ENCODE measurements around the gene LDLRAD4. TPM values are rescaled to one million over a fixed set of nuclear protein-coding genes. Genes with fewer than 3 reads are reported as not detected.

LDLRAD4 gene
- total RNA-seq, 2 experiments from 2014 or later, result 37.3 to 38.5 TPM

GRCh38 chr18:13456736-13457271, 238.2 kb downstream of the LDLRAD4 start:
- H3K4me1 Mint-ChIP-seq (ENCODE audit: low read depth), result peaks cover 35% of the 10 kb centered on the region
- H3K36me3 Mint-ChIP-seq (ENCODE audit: low read depth), result no peaks in the 10 kb centered on the region
- no peaks in the 10 kb centered on the region for H3K27me3 Mint-ChIP-seq
- ChIA-PET POLR2A (interaction anchor here (0.6 to 1.6 kb wide), 5 partner anchors 8 to 191 kb away, joined by 3 to 5 read pairs (median 3); no protein-coding TSS in a partner anchor), CTCF (interaction anchor here (1.3 to 1.6 kb wide), 2 partner anchors 18 to 241 kb away, joined by 3 to 6 read pairs; no protein-coding TSS in a partner anchor)
- peak overlapping the region; percentile 68 for H3K27ac Mint-ChIP-seq
- DNase-seq, result no peak
- no peaks in the 10 kb centered on the region for H3K9me3 Mint-ChIP-seq
- ATAC-seq, result no peak
- intact Hi-C loops (cut with micrococcal nuclease), result loop anchor here (10.0 kb wide), 1 partner anchor 158 kb away; no protein-coding TSS in a partner anchor
- TF ChIP-seq CTCF (IDR thresholded peaks at IDR 0.05), result no peak
- H3K4me3 Mint-ChIP-seq, result no peak overlapping the region

DNA sequence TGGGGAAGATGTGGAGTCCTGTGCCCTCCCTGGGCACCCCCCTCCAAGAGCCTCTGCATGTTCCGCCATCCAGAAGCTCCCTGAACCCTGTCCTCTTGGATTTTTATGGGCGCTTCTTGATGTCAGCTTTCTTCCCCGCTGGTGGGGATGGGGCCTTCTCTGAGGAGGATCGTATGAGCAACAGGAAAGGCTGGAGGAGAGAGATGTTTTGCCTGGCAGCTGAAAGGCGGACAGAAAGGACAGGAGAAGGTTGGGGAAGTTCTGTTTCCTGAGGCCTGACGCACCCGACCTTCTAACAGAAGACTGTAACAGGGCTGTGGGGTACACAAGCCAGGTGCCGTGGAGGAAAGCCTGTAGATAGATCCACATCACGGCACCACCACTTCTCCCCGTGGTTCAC, 238.8 kb downstream of the LDLRAD4 start:
- DNase-seq (no peak), ATAC-seq (no peak)
- POLR2A ChIA-PET, result interaction anchor here (0.6 to 1.6 kb wide), 5 partner anchors 9 to 192 kb away, joined by 3 to 5 read pairs (median 3); no protein-coding TSS in a partner anchor
- intact Hi-C loops (cut with micrococcal nuclease), result loop anchor here (10.0 kb wide), 1 partner anchor 157 kb away; no protein-coding TSS in a partner anchor
- no peaks in the 10 kb centered on the region for H3K9me3 Mint-ChIP-seq
- CTCF ChIA-PET, result interaction anchor here (1.3 to 1.6 kb wide), 2 partner anchors 19 to 241 kb away, joined by 3 to 6 read pairs; no protein-coding TSS in a partner anchor
- no peak for TF ChIP-seq CTCF (IDR thresholded peaks at IDR 0.05)
- no peak overlapping the region for H3K4me3 Mint-ChIP-seq
- peaks cover 38% of the 10 kb centered on the region for H3K4me1 Mint-ChIP-seq (ENCODE audit: low read depth)
- H3K27me3 Mint-ChIP-seq, result no peaks in the 10 kb centered on the region
- no peak overlapping the region for H3K27ac Mint-ChIP-seq
- no peaks in the 10 kb centered on the region for H3K36me3 Mint-ChIP-seq (ENCODE audit: low read depth)

GRCh38 chr18:13460946-13461345, 242.4 kb downstream of the LDLRAD4 start:
- CTCF ChIA-PET, result interaction anchor here (0.7 kb wide), 1 partner anchor 106 kb away, joined by 3 read pairs; no protein-coding TSS in a partner anchor
- intact Hi-C loops (cut with micrococcal nuclease), result no loop called here
- no peak for TF ChIP-seq CTCF (IDR thresholded peaks at IDR 0.05)
- Mint-ChIP-seq H3K36me3 (ENCODE audit: low read depth) (peaks cover 12% of the 10 kb centered on the region), H3K9me3 (no peaks in the 10 kb centered on the region), H3K27me3 (no peaks in the 10 kb centered on the region), H3K4me3 (no peak overlapping the region), H3K27ac (no peak overlapping the region), H3K4me1 (ENCODE audit: low read depth) (peaks cover 54% of the 10 kb centered on the region)
- POLR2A ChIA-PET, result no interaction called here
- no peak for ATAC-seq
- no peak for DNase-seq

- no peak overlapping the region for H3K27ac Mint-ChIP-seq
- CTCF ChIA-PET, result no interaction called here
These were observed 242.9 kb downstream of the LDLRAD4 start for GRCh38 chr18:13461469-13461868.

More at GRCh38 chr18:13461469-13461868, 242.9 kb downstream of the LDLRAD4 start:
- Mint-ChIP-seq H3K4me3 (no peak overlapping the region), H3K27me3 (no peaks in the 10 kb centered on the region), H3K4me1 (ENCODE audit: low read depth) (peaks cover 52% of the 10 kb centered on the region), H3K36me3 (ENCODE audit: low read depth) (peaks cover 14% of the 10 kb centered on the region), H3K9me3 (peaks cover 1% of the 10 kb centered on the region)
- intact Hi-C loops (cut with micrococcal nuclease), result no loop called here
- TF ChIP-seq CTCF (IDR thresholded peaks at IDR 0.05), result no peak
- POLR2A ChIA-PET, result no interaction called here
- DNase-seq, result no peak
- ATAC-seq, result no peak
